Measurements from ENCODE around the gene KCNK4.

KCNK4 gene

DNA sequence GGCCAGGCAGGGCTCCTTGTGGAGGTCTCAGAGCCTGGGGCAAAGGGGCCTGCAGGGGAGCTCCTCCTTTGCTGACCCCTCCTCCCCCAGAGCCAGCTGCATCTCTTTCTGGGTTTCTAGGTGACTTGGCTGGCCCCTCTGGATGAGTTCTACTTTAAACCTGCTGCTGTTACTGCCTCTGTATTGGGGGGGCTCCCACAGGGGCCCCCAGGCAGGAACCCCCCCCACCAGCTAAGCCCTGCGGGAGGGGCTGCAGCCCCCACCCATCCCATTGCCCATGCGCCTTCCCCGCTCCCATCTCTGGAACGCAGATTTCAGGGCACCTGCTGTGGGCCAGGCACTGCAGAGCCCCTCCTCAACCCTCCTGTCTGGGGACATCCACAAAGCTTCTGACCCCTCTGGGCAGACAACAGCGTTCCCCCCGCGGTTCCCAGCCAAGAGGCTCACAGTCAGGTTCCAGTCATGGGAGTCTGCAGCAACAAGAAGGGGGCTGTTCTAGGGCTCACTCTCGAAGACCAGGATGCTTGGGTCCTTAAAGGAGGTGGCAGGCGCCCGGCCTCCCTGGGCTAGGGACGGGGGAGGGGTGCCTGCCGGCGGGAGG, 40.6 kb upstream of the KCNK4 start:
- TF ChIP-seq YY1 (IDR thresholded peaks at IDR 0.05; ENCODE audit: low read depth), result no peak
- no peak for TF ChIP-seq ZBTB7A (IDR thresholded peaks at IDR 0.05; ENCODE audit: low read depth)
- TF ChIP-seq RAD21 (IDR thresholded peaks at IDR 0.05; ENCODE audit: low read depth), result no peak
- TF ChIP-seq, protein P1, sequence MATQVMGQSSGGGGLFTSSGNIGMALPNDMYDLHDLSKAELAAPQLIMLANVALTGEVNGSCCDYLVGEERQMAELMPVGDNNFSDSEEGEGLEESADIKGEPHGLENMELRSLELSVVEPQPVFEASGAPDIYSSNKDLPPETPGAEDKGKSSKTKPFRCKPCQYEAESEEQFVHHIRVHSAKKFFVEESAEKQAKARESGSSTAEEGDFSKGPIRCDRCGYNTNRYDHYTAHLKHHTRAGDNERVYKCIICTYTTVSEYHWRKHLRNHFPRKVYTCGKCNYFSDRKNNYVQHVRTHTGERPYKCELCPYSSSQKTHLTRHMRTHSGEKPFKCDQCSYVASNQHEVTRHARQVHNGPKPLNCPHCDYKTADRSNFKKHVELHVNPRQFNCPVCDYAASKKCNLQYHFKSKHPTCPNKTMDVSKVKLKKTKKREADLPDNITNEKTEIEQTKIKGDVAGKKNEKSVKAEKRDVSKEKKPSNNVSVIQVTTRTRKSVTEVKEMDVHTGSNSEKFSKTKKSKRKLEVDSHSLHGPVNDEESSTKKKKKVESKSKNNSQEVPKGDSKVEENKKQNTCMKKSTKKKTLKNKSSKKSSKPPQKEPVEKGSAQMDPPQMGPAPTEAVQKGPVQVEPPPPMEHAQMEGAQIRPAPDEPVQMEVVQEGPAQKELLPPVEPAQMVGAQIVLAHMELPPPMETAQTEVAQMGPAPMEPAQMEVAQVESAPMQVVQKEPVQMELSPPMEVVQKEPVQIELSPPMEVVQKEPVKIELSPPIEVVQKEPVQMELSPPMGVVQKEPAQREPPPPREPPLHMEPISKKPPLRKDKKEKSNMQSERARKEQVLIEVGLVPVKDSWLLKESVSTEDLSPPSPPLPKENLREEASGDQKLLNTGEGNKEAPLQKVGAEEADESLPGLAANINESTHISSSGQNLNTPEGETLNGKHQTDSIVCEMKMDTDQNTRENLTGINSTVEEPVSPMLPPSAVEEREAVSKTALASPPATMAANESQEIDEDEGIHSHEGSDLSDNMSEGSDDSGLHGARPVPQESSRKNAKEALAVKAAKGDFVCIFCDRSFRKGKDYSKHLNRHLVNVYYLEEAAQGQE (IDR thresholded peaks at IDR 0.05; ENCODE audit: low read depth), result no peak

DNA sequence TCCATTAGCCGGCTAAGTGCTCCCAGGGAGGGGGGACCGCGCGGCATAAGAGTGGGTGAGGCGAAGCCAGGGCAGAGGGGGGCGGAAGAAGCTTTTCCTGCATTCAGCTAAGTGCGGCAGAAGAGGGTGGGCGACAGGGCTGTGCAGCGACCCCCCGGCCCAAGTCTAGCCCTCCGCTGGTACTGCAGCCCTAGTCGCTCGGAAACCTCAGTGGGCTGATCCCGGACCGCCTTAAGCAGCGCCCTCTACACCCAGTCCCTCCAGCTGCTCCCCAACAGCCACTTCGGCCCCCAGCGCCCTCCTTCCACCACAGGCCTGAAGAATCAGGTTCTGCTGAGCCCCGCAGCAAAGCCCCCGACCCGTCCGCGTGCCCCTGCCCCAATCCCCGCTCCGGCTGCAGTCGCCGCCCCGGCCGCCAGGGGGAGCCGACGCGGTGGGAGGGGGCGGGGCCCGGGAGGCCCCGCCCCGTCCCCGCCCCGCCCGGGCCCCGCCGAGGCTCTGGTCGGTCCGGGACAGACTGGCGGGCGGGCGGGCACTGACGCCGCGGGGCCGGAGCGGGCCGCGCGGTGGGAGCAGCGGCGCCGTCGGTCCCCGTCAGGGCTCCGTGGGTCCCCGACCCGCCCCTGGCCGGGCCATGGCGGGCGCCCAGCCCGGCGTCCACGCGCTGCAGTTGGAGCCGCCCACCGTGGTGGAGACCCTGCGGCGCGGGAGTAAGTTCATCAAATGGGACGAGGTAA, 39.9 kb upstream of the KCNK4 start, which contains the start of gene PLCB3:
Gene PLCB3, plus strand, starts transcription at position 515 of the 737 bp plus-strand sequence. Its CDS starts 120 bp downstream, at position 635.
- TF ChIP-seq EGR1 (IDR thresholded peaks at IDR 0.05), result no peak
- no peak for TF ChIP-seq EP300 (IDR thresholded peaks at IDR 0.05; ENCODE audit: borderline replicate concordance)
- TF ChIP-seq ZBTB7A (IDR thresholded peaks at IDR 0.05; ENCODE audit: low read depth), result peak; percentile 98
- TF ChIP-seq CREB1 (IDR thresholded peaks at IDR 0.05; ENCODE audit: low read depth), result no peak
- TF ChIP-seq NFIC (IDR thresholded peaks at IDR 0.05), result no peak
- TF ChIP-seq, protein P2, sequence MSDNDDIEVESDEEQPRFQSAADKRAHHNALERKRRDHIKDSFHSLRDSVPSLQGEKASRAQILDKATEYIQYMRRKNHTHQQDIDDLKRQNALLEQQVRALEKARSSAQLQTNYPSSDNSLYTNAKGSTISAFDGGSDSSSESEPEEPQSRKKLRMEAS (IDR thresholded peaks at IDR 0.05), result no peak
- TF ChIP-seq TCF12 (IDR thresholded peaks at IDR 0.05; ENCODE audit: low read depth), result no peak
- TF ChIP-seq FOXM1 (IDR thresholded peaks at IDR 0.05; ENCODE audit: borderline replicate concordance, low read depth), result no peak
- TF ChIP-seq, protein P1 (IDR thresholded peaks at IDR 0.05; ENCODE audit: low read depth), result no peak
- TF ChIP-seq RAD21 (IDR thresholded peaks at IDR 0.05; ENCODE audit: low read depth), result no peak
- TF ChIP-seq, protein P3, sequence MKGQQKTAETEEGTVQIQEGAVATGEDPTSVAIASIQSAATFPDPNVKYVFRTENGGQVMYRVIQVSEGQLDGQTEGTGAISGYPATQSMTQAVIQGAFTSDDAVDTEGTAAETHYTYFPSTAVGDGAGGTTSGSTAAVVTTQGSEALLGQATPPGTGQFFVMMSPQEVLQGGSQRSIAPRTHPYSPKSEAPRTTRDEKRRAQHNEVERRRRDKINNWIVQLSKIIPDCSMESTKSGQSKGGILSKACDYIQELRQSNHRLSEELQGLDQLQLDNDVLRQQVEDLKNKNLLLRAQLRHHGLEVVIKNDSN (IDR thresholded peaks at IDR 0.05), result no peak
- no peak for TF ChIP-seq YY1 (IDR thresholded peaks at IDR 0.05; ENCODE audit: low read depth)
- TF ChIP-seq TEAD4 (IDR thresholded peaks at IDR 0.05), result no peak
- peak; percentile 45; the same call in 1 of the 2 replicates for TF ChIP-seq TAF1 (IDR thresholded peaks at IDR 0.05; ENCODE audit: low read depth)
- no peak for TF ChIP-seq CEBPB (IDR thresholded peaks at IDR 0.05)

DNA sequence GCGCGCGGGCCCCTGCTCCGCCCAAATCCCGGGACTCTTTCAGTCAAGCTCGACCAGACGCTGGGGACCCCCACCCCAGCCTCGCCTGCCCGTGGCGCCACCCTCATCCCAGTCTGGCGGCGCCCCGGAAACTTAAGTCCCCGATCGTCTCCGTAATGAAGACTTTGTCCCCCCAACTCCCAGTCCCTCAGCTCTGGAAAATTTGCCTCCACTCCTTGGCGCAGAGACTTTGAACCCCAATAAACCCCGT, 39.4 kb upstream of the KCNK4 start:
- no peak for TF ChIP-seq CEBPB (IDR thresholded peaks at IDR 0.05)
- no peak for TF ChIP-seq ZBTB7A (IDR thresholded peaks at IDR 0.05; ENCODE audit: low read depth)
- no peak for TF ChIP-seq YY1 (IDR thresholded peaks at IDR 0.05; ENCODE audit: low read depth)
- no peak for TF ChIP-seq CREB1 (IDR thresholded peaks at IDR 0.05; ENCODE audit: low read depth)

DNA sequence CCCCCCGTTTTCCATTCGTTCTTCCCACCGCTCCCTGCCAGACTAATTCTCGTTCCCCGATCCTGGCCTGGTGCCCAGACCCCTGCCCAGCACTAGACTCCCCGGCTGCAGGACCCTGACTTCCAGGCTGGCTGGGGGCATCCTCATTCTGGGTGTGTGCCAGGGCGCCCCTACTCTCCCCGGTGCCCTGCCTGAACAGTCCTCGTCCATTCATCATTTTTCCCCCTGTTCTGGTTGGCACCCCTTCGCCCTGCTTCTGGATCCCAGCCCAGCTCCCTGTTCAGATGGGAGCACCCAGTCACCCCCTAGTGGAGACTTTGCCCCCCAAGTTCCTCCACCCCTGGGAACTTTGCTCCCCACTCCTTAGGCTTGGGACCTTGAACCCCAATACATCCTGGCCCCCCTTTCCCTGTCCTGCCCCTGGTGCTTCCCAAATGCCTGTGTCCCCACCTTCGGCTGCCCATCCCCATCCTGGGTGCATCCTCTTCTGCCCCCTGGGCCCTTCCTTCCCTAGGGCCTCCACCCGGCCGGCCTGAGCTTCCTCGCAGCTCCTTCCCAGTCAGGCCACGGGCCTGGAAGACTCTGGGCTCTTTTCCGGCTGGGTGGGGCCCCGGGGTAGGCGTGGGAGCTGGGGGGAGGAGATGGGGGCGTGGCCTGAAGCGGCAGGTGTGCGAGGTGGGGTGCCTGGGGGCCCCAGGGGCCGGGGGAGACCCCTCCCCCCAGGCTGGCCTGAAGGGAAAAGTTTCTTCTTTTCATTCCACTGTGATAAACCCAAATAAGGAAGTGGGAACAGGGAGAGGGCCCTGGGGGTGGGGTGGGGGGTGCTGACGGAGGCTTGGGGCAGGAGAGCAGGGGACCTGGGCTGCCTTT, 38.9 kb upstream of the KCNK4 start:
- TF ChIP-seq TEAD4 (IDR thresholded peaks at IDR 0.05), result no peak
- TF ChIP-seq, protein P2 (IDR thresholded peaks at IDR 0.05), result peak; percentile 25; the same call in 1 of the 2 replicates
- peak; percentile 75 for TF ChIP-seq ZBTB7A (IDR thresholded peaks at IDR 0.05; ENCODE audit: low read depth)
- TF ChIP-seq, protein P1 (IDR thresholded peaks at IDR 0.05; ENCODE audit: low read depth), result no peak
- TF ChIP-seq, protein P3 (IDR thresholded peaks at IDR 0.05), result no peak
- TF ChIP-seq FOXM1 (IDR thresholded peaks at IDR 0.05; ENCODE audit: borderline replicate concordance, low read depth), result no peak
- no peak for TF ChIP-seq CREB1 (IDR thresholded peaks at IDR 0.05; ENCODE audit: low read depth)
- TF ChIP-seq EGR1 (IDR thresholded peaks at IDR 0.05), result no peak
- TF ChIP-seq TCF12 (IDR thresholded peaks at IDR 0.05; ENCODE audit: low read depth), result no peak

Measured in Ishikawa (cell line).